Measurements from ENCODE around the gene MYCN.
A peak's percentile ranks its signal among the peaks of the same experiment; 100 is the strongest.
"Not testable (repeated sequence)": the region's sequence is repeated elsewhere in the genome, so short reads cannot be mapped to it uniquely, and the experiment has no call there.

Gene MYCN

GRCh38 chr2:15963109-15963976 is 23.0 kb downstream of the MYCN start:
- DNase-seq: not testable (repeated sequence)

DNA sequence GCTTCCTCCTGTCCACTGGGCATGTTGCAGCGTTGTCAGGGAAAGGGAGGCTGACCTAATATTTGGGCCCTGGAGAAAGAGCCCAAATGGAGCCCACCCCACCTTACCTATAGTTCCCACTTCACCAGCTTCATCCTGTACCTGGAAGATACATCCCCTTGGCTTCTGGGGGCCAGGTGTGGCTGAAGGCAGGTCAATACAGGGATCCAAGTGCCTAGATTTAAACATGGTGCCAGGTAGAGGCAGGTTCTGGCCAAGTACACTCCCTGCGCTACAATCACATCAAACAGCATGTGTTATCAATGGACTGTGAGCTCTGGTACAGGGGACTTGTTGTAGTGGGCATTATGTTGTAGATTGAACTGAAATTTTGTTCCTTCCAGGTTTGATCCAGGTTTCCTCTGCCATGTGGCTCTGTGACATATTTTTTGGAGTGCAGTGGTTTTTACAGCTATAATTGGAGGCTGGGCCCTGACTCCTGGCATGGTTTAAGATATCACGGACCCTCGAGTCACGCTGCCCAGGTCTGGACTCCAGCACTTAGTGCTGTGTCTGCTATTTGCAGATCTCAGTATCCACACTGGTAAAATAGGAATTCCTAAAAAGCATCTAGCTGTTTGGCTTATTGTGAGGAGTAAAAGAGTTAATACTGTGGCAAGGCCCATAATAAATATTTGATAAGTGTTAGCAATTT is 23.8 kb downstream of the MYCN start:
- DNase-seq: no peak

GRCh38 chr2:15964936-15965563 is 24.7 kb downstream of the MYCN start:
- DNase-seq: no peak

DNA sequence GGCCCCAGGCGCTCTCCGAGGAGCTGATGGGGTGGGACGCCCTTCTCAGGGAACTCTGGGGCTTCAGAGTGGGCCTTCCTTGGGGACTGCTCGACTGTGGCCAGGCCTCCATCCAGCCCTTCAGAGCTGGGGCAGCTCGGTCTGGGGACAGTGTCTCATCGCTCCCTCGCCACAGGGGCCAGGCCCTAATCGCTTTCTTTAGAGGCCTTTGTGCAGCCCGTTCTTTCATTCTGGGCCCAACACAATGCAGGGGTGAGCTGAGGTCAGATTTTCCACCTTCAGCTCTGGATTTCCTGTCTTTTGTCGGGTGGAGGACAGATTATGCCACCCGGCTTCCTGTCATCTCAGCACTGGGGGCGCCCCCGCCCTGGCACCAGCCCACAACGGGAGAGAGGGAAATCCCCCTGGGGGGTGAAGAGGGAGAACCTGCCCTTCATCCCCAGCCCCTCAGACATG is 25.2 kb downstream of the MYCN start:
- peak; percentile 7 for DNase-seq

DNA sequence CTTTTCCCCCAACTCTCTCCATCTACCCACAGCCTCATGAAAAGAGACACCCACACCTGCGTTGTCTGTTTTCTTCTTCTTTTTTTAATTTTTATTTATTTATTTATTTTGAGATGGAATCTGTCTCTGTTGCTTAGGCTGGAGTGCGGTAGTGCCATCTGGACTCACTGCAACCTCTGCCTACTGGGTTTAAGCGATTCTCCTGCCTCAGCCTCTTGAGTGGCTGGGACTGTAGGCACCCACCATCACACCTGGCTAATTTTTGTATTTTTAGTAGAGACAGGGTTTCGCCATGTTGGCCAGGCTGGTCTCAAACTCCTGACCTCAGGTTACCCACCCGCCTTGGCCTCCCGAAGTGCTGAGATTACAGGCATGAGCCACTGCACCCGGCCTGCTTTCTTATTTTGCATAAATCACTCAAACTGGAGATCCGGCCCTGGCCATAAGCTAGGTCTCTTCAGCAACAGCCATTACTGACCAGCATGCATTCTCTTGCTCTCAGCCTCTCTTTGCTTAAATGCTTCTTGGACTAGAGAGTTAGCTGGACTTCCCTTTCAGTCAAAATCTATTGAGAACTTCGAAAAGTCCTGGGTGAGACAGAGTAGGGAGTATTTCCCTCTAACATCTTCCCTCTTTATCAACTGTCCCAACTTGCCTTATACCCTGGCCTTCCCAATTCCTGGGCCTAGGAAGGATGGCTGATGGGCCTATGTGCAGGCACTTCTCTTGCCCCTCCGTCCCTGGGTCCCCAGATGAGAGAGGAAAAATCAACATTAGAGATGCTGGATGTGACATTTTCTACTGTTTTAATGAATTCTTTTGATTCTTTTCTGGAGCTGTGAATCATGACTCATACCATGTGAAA is 27.3 kb downstream of the MYCN start:
- no peak for DNase-seq

DNA sequence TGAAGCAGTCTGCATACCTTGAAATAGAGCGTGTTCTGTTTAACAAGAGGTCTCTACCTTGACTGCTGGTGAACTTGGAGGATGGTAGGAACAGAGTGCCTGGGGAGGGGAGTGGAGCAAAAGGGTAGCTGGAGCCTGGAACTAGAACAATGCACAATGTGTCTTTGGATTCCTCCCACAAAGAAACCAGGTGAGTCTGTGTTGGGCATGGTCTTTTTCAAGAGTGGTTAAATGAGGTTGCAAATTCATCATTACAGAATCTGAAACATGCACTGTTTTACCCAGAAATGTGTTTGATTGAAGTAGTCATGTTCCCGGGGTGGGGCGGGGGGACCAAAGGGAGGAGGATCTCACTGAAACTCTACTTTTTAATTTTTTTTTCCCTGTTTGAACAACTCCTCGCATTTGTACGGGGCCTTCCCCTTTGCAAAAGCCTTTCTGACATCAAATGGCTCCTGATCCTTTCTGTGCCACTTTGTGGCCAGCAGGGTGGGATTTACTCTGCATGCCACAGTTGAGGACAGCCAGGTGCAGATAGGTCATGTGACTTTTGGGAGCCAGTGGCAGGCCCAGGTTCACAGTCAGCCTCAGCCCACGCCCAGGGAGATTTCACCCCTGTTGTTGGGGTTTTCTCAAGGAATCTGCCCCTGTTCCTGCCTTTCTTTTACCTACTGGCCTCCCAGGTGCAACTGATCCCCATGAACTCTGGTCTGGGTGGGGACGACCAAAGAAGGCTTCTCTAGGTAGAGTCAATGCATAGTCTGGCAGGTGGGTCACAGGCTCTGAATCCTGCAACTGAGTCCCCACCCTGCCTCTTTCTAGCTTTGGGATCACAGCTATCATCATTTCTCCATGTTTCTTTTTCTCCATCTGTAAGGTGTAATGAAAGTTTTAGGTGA is 28.2 kb downstream of the MYCN start:
- DNase-seq: no peak

GRCh38 chr2:15969214-15969613 is 28.9 kb downstream of the MYCN start:
- DNase-seq: no peak

DNA sequence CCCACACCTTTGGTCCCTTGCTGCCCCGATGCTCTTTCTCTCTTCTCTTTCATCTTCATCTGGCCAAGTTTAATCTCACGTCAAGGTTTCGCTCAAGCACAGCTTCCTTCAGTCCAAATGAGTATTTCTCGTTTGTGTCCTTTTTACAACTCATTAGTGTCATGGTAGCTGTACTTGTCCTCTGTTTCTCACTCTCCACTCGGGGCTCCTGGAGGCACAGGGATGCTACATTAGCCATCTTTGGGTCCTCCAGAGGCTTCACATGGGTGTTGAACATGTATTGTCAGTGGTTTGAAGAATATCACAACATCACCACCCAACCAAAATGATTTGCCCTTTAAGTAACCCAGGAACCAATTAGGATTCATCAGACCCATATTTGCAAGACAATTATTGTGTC is 30.4 kb downstream of the MYCN start:
- DNase-seq: no peak

- no peak for DNase-seq
Measured at GRCh38 chr2:15971351-15971750, 31.0 kb downstream of the MYCN start.

GRCh38 chr2:15971831-15972522 is 31.6 kb downstream of the MYCN start:
- DNase-seq: no peak

GRCh38 chr2:15973481-15974401 is 33.4 kb downstream of the MYCN start:
- DNase-seq: no peak

GRCh38 chr2:15974565-15975260 is 34.4 kb downstream of the MYCN start:
- DNase-seq: no peak

GRCh38 chr2:15975261-15975600 is 34.9 kb downstream of the MYCN start:
- DNase-seq: no peak

DNA sequence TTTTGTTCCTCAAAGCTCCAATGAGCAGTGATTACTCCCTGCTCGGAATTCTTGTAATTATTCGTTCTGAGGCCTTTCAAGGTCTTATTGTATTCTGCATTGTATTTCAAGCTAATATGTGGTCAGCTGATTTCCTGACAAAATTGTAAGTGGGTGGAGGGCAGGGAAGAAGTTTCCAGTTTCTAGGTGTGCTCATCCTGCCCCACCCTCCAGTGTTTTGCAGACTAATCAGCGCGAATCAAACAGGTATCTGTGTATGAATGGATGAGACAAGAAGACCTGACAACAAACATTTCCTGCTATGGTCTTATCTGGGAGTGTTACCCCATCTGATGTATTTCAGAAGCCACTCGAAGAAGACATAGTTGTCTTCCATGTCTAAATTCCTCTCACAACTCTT is 35.3 kb downstream of the MYCN start:
- DNase-seq: no peak

DNA sequence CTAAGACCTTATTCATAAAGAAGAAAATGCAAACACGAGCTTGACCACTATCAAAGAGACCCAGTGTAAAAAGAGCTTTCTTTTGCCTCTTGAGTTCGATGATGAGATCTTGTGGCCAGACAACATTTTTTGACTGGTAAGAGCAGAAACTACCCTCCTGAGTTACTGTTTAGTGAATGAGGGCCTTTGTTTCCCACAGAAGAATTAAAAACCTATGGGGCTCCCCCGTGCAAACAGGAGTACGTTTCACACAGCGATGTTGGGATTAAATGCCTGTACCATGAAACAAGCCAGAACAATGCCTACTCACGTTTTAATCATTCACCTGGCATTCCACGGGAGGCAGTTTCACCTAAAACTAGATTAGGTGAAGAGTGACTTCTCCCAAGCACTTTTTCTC is 36.0 kb downstream of the MYCN start:
- DNase-seq: no peak

DNA sequence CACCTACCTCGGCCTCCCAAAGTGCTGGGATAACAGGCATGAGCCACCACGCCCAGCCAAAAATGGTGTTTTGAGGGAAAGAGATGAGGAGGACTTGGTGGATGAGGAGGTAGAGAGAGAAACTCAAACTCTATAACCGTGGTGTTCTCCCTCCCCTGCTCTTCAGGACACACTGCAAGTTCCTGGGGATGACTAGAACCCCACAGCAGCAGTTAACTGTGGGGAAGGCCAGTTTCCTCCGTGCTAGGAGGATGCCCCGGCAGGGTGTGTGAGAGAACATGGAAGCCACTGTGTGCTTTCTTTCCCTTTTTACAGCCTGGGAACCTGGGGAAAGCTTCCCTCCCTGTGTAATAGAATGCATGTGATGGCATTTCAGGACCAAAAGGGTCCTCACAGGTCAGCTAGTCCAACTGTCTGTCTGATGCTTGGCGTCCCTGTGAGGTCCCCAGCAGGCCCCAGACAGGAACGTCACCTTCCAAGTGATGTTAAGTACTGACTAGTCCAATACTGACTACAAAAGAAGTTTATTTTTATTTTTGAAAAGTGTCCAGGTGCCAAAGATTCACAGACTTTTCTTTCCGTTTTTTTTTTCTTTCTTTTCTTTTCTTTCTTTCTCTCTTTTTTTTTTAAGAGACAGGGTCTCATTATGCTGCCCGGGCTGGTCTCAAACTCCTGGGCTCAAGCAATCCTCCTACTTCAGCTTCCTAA is 38.9 kb downstream of the MYCN start:
- no peak for DNase-seq

DNA sequence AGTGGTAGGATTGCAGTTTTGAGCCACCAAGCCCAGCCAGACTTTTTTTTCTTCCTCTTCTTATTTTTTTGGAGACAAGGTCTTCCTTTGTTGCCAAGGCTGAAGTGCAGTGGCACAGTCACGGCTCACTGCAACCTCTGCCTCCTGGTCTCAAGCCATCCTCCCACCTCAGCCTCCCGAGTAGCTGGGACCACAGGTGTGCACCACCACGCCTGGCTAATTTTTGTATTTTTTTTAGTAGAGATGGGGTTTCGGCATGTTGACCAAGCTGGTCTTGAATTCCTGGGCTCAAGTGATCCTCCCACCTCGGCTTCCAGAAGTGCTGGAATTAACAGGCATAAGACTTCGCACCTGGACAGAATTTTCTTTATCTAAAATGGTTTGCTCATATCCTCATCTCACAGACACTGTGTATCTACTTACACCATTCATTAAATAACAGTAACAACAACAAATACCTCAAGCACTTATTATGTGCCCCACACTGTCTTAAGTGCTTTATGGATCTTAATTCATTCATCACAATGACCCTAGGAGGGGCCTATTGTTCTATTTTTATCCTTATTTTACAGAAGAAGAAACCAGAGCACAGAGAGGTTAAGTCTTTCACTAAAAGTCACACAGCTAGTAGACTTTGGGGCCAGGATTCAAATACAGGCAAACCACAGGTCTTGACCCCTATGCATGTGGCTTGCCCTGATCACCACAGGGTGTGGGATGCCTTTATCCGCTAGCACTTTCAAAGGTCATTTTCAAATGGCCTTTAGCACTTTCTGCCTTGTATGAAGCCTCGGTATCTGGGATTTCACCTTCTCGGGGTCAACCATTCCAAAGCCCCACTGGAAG is 39.6 kb downstream of the MYCN start:
- no peak for DNase-seq
